Cardiac fibroblast (primary cell): ENCODE measurements around the gene JAGN1.
"Not testable (repeated sequence)": the region's sequence is repeated elsewhere in the genome, so short reads cannot be mapped to it uniquely, and the experiment has no call there.

Experiments used
- DNase-seq, 2 donors: peaks; one replicate each; pipeline versions ENCODE4 v3.0.0 to v3.0.0-alpha.2; 2010; ENCODE audit warnings: low read depth in 2 of 2
- H3K4me3 ChIP-seq, 2 donors: replicated peaks in 1 of 2; 1 replicate in 1 of 2; 2 replicates in 1 of 2; pipeline ENCODE4 v1.5.1; 2011; ENCODE audit warnings: low read depth in 2 of 2, low read length in 2 of 2, mild to moderate bottlenecking in 2 of 2, moderate library complexity in 1 of 2
- TF ChIP-seq, protein P1 (sequence below): IDR thresholded peaks from one replicate; pipeline ENCODE4 v1.5.1; 2011; ENCODE audit warnings: low read depth, mild to moderate bottlenecking, low read length, inconsistent platforms

The JAGN1 gene

DNA sequence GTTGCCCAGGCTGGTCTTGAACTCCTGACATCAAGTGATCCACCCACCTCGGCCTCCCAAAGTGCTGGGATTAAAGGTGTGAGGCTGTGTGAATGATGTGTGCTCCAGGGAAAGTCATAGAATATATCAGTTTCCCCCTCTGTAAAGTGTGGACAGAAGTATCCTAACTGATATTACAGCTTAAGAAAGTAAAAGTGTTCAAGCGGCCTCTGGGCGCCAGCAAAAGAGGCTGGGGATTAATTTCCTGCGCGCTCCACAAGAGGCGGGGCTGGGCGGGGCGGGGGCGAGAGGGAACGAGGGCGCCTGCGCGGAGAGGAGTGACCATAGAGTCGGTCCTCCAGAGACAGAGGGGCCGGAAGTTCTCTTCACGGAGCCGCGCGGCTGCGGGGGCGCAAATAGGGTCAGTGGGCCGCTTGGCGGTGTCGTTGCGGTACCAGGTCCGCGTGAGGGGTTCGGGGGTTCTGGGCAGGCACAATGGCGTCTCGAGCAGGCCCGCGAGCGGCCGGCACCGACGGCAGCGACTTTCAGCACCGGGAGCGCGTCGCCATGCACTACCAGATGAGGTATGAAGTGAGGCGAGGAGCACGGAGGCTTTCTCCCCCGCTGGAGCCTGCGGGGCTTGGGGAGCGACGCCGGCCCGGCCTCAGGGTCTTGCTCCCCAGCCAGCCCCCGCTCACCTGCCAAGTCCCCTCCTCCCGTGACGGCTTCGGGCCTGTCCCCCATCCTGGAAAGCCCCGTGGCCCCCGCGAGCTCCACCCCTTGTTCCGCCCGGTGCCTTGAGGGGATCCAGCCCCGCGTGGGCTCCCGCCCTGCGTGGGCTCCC is at the start of gene JAGN1:
TSS of gene JAGN1 (plus strand) at position 362 of the 823 bp plus-strand sequence. CDS start at position 475, 113 bp downstream.
- TF ChIP-seq, protein P1, sequence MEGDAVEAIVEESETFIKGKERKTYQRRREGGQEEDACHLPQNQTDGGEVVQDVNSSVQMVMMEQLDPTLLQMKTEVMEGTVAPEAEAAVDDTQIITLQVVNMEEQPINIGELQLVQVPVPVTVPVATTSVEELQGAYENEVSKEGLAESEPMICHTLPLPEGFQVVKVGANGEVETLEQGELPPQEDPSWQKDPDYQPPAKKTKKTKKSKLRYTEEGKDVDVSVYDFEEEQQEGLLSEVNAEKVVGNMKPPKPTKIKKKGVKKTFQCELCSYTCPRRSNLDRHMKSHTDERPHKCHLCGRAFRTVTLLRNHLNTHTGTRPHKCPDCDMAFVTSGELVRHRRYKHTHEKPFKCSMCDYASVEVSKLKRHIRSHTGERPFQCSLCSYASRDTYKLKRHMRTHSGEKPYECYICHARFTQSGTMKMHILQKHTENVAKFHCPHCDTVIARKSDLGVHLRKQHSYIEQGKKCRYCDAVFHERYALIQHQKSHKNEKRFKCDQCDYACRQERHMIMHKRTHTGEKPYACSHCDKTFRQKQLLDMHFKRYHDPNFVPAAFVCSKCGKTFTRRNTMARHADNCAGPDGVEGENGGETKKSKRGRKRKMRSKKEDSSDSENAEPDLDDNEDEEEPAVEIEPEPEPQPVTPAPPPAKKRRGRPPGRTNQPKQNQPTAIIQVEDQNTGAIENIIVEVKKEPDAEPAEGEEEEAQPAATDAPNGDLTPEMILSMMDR, result no peak
- H3K4me3 ChIP-seq, result peak within 1 kb of the TSS; percentile 95
- peak; percentile 93 for DNase-seq

DNA sequence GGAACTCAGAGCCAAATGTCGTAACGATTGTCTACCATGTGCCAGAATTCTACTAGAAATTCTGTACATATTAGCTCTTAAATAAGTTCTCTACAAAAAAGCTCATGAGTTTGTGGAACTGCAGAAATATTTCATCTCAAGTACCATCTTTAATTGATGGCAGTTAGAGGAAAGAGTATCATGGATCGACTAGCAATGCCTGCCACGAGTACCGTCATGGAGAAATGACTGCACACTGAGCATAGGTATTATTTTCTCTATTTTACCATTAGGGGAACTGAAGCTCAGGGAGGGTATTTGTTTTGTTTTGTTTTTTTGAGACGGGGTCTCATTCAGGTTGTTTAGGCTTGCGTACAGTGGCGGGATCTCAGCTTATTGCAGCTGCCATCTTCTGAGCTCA is 49.4 kb upstream of the JAGN1 start:
- DNase-seq, result no peak

DNA sequence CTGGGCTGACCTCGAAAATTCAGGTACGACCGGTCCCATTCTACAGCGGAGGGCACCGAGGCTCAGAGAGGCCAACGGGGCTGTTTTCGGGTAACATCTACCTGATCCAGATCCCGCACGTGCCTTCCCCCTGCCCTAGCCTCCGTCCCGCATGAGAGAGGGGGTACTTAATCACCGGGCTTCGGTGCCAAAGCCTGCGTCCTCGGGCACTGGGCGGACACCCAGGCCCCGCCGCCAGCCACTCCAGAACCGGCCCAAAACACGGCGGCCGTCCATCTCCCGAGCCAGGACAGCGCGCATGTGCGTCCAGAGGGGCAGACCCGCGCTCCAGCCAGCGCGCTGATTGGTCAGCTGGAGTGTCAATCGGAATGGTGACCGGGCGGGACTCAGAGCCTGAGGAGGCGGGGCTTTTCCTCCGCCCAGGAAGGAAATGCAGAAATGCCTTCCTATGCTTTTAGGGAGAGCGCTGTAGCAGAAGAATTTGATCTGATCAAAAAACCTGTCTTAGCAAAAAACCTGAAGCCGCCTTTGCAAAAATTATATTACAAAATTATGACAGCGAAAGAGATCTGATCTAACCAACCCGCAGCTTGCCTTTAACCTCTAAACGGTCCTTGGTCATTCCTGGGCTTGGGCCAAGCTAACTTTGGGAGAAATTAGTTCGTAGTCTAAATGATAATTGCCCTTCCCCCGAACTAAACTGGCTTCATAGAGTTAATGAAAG is 46.5 kb upstream of the JAGN1 start, which contains the start of gene RPUSD3:
TSS of gene RPUSD3 (minus strand) at position 294 of the 724 bp plus-strand sequence. CDS start at position 276, 18 bp downstream.
- peak; percentile 97 to 98 for DNase-seq
- peak within 1 kb of the TSS; percentile 58 to 72 for H3K4me3 ChIP-seq
- TF ChIP-seq, protein P1, result no peak

More for the DNA sequence above, 49.4 kb upstream of the JAGN1 start:
- H3K4me3 ChIP-seq, result no peak overlapping the region
- TF ChIP-seq, protein P1, result no peak

DNA sequence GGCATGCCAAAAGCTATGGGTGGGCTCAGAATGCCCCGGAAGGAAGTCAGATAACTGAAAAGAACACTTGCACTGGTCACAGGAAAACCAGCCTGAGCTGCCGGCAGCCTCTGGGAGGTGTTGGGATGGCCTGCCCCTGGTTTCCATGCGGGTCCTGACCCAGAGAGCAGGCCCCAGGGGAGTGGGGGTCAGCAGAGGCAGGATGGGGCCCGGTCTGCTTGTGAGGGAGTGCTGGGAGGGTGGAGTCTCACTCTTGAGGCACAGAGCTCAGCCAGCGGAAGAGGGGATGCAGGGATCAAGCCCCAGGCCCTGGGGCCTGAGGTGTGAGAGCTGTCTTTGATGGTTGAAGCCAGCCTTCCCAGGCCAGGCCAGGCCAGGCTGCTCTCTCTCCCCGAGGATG is 44.2 kb upstream of the JAGN1 start:
- TF ChIP-seq, protein P1, result no peak
- no peak overlapping the region for H3K4me3 ChIP-seq
- no peak for DNase-seq

DNA sequence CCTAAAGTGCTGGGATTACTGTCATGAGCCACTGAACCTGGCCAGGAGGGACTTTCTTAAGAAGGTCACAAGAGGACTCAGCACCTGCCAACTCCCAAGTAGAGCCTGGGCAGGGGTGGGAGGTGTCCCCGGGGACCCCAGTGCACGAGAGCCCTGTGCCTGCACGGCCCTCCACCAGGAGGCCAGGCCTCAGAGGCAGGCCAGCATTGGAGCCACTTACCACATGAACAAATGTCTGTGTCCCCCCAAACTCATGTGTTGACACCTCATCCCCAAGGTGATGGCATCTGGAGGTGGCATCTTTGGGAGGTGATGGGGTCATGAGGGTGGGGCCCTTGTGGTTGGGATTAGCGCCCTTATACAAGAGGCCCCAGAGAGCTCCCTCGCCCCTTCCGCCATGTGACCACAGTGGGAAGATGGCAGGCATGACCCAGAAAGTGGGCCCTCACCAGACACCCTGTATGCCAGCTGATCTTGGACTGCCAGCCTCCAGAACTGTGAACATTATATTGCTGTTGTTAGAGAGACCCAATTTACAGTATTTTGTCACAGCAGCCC is 43.4 kb upstream of the JAGN1 start:
- no peak for DNase-seq
- H3K4me3 ChIP-seq, result no peak overlapping the region
- TF ChIP-seq, protein P1, result no peak

DNA sequence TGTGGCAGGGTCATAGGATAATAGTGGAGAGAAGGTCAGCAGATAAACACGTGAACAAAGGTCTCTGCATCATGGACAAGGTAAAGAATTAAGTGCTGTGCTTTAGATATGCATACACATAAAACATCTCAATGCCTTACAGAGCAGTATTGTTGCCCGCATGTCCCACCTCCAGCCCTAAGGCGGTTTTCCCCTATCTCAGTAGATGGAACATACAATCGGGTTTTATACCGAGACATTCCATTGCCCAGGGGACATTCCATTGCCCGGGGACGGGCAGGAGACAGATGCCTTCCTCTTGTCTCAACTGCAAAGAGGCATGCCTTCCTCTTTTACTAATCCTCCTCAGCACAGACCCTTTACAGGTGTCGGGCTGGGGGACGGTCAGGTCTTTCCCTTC is 42.5 kb upstream of the JAGN1 start:
- not testable (repeated sequence) for DNase-seq, H3K4me3 ChIP-seq

DNA sequence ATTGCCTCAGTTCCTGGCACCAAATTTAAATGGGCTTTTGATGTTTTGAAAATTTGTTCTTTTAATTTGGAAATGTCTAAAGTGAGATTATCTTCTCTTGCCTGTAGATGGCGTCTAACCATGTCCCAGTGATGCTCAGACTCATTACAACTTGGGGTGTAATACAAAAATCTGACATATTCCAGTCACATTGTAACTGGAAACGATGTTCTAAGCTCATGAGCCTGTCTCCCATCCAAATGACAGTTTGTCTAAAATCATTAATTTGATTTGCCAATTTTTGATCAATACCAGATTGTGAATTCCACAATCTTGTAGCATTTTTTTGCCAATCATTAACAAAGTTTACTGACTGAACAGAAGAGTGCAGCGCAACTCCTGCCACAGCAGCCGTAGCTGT is 41.5 kb upstream of the JAGN1 start:
- TF ChIP-seq, protein P1, result peak; percentile 37
- peak; percentile 63 to 64 for DNase-seq
- H3K4me3 ChIP-seq, result not testable (repeated sequence)

DNA sequence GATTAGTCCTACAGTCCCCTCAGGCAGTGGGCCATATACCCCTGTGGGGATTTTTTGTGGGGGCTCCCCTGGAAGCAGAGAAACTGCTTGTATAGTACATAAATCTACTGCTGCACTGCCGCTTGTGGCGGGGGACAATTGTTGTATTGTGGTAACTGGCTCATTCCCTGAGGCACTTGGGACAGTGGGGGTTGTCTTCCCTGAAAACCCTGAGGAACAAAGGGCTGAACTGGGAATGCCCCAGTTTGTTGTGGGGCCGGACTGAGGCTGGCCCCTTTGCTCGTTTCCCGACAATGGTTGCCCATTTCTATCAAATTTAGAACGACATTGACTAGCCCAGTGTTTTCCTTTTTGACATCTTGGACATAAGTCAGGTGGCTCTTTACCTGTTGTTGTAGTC is 39.0 kb upstream of the JAGN1 start:
- not testable (repeated sequence) for DNase-seq, H3K4me3 ChIP-seq

DNA sequence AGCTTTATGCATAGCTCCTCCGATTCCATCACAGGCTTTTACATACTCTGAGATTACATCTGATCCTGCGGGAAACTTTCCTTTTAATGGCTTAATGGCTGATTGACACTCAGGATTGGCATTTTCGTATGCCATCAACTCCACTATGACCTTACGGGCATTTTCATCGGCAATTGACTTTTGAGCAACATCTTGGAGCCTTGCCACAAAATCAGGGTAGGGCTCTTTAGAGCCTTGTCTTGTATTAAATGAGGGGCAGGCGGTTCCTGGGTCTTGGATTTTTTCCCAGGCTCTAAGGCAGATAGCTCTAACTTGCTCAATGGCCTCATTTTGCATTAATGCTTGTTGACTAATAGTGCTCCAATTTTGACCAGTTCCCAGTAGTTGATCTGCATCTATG is 38.5 kb upstream of the JAGN1 start:
- not testable (repeated sequence) for H3K4me3 ChIP-seq
- peak in 1 of 2 donors; percentile 61 for DNase-seq
